Peyer's patch (tissue), 4 donors: ENCODE results near the gene MAP3K10.
A peak's percentile ranks its signal among the peaks of the same experiment; 100 is the strongest.

Source experiments
- CTCF ChIP-seq, 6 experiments: fragments of 450-650 bp in 4 of 6; fragments of 200-600 bp in 2 of 6; sonication (generic) in 1 of 6; IDR thresholded peaks; one replicate each; pipeline ENCODE4 v1.5.1; 2017 to 2019; ENCODE audit warnings: antibody characterized with exemption in 6 of 6, mild to moderate bottlenecking in 3 of 6, moderate library complexity in 1 of 6
- POLR2A ChIP-seq, 2 donors: fragments of 450-650 bp; IDR thresholded peaks; one replicate each; pipeline ENCODE4 v1.5.1; 2017; ENCODE audit warnings: antibody characterized with exemption in 2 of 2, mild to moderate bottlenecking in 2 of 2, moderate library complexity in 2 of 2

DNA sequence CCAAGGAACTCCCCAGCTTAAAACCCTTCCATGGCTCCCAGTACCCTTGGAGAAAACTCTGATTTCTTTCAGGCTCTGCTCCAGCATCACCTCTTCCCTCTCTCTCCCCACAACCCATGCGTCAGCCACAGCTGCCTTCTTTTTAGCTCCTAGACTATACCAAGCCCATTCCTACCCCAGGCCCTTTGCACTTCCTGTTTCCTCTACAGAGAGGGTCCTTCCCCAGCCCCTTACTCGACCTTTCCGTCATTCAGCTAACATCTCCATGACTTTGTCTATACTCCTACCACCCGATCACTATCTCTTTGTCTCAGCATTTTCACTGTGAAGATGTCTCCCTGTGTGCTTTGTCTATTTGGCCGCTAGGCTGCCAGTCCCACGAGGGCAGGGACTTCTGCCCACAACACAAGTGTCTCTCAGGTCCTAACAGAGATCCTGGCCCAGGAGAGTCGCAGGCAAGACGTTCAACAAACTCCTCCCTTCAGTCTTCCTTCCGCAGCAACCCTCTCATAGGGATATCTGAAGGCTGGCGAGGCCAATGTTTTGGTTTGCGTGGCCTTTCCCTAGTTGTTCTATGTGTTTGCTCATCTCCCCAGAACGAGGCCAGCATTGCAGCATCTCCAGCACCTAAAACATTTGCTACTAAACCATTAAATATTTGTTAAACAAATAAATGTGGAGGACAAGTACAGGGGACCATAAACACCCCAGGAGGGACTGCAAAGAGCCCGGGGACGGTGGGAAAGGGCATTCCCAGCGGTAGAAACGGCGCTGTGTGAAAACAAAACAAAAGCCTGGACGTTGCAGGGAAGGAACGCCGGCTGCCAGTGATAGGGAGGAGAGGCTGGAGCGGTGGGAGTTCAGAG is 34.4 kb downstream of the MAP3K10 start:
- TF ChIP-seq POLR2A (IDR thresholded peaks at IDR 0.05) = no peak
- TF ChIP-seq CTCF (IDR thresholded peaks at IDR 0.05) = peak in 1 of 6 experiments; percentile 5
